CD14-positive monocyte (primary cell): Measurements from ENCODE around the gene SBK1. TPM values are rescaled to one million over a fixed set of nuclear protein-coding genes. Genes with fewer than 3 reads are reported as not detected.

Experiments
- DNase-seq, 3 donors: peaks; one replicate each; pipeline ENCODE4 v3.0.0-alpha.2; 2011 to 2022
- H2AFZ ChIP-seq: 2 replicates; pipeline ENCODE4 v1.6.0; 2012; ENCODE audit warnings: mild to moderate bottlenecking, low read depth, low read length, inconsistent platforms; ENCODE audit not compliant: insufficient read depth, poor library complexity, severe bottlenecking
- H3K27ac ChIP-seq, 2 donors: 1 replicate in 1 of 2; 2 replicates in 1 of 2; pipeline ENCODE4 v1.5.1; 2012 to 2013; ENCODE audit warnings: low read length in 2 of 2, control low read depth in 1 of 2, inconsistent platforms in 1 of 2, low read depth in 1 of 2, mild to moderate bottlenecking in 1 of 2
- H3K27me3 ChIP-seq, 2 donors: one replicate each; pipeline versions ENCODE4 v1.6.0 to v1.6.1; 2011 to 2013; ENCODE audit warnings: low read length in 2 of 2; ENCODE audit not compliant: control insufficient read depth in 2 of 2, insufficient read depth in 2 of 2
- H3K36me3 ChIP-seq, 2 donors: replicated peaks in 1 of 2; 1 replicate in 1 of 2; 2 replicates in 1 of 2; pipeline versions ENCODE4 v1.5.1 to v1.6.1; 2012 to 2013; ENCODE audit warnings: low read length in 2 of 2, control low read depth in 1 of 2, inconsistent platforms in 1 of 2, mild to moderate bottlenecking in 1 of 2; ENCODE audit not compliant: insufficient read depth in 2 of 2, control insufficient read depth in 1 of 2
- H3K4me1 ChIP-seq, 2 donors: 1 replicate in 1 of 2; 2 replicates in 1 of 2; pipeline versions ENCODE4 v1.5.1 to v1.6.1; 2012 to 2013; ENCODE audit warnings: low read length in 2 of 2, control low read depth in 1 of 2, inconsistent platforms in 1 of 2, mild to moderate bottlenecking in 1 of 2, moderate library complexity in 1 of 2; ENCODE audit not compliant: insufficient read depth in 2 of 2, control insufficient read depth in 1 of 2
- H3K4me2 ChIP-seq: replicated peaks from 2 replicates; pipeline ENCODE3; 2012; ENCODE audit warnings: low read length, moderate library complexity, mild to moderate bottlenecking; ENCODE audit not compliant: poor library complexity, severe bottlenecking; ENCODE audit errors: extremely low read depth
- H3K4me3 ChIP-seq, 3 experiments: fragments of 200-600 bp in 1 of 3; sonication (generic) in 1 of 3; replicated peaks in 1 of 3; 1 replicate in 2 of 3; 2 replicates in 1 of 3; pipeline ENCODE4 v1.5.1; 2011 to 2013; ENCODE audit warnings: low read length in 3 of 3, mild to moderate bottlenecking in 3 of 3, control low read depth in 2 of 3, low read depth in 2 of 3, inconsistent platforms in 1 of 3, moderate library complexity in 1 of 3
- H3K79me2 ChIP-seq: 2 replicates; pipeline ENCODE4 v1.6.0; 2012; ENCODE audit warnings: mild to moderate bottlenecking, control low read depth, inconsistent platforms, low read length, moderate library complexity; ENCODE audit not compliant: insufficient read depth
- H3K9ac ChIP-seq: 2 replicates; pipeline ENCODE4 v1.6.0; 2017; ENCODE audit warnings: low read length, mild to moderate bottlenecking; ENCODE audit not compliant: insufficient read depth, poor library complexity, severe bottlenecking
- H3K9me3 ChIP-seq, 2 donors: replicated peaks in 1 of 2; 1 replicate in 1 of 2; 2 replicates in 1 of 2; pipeline versions ENCODE4 v1.5.1 to v1.6.1; 2012 to 2013; ENCODE audit warnings: low read length in 2 of 2, control low read depth in 1 of 2; ENCODE audit not compliant: control insufficient read depth in 1 of 2, insufficient read depth in 1 of 2
- H4K20me1 ChIP-seq: 2 replicates; pipeline ENCODE4 v1.6.0; 2012; ENCODE audit warnings: mild to moderate bottlenecking, low read length, control low read depth, moderate library complexity; ENCODE audit not compliant: insufficient read depth
- H3K27ac Mint-ChIP-seq, 7 donors: one replicate each; pipeline ENCODE4 v1.8.0; 2020; ENCODE audit warnings: mild to moderate bottlenecking in 7 of 7, mixed read lengths in 7 of 7, moderate library complexity in 6 of 7, inconsistent platforms in 2 of 7
- H3K27me3 Mint-ChIP-seq, 3 donors: one replicate each; pipeline ENCODE4 v1.8.0; 2021 to 2022; ENCODE audit warnings: low read depth in 3 of 3, mild to moderate bottlenecking in 3 of 3, mixed read lengths in 3 of 3, moderate library complexity in 3 of 3, inconsistent platforms in 1 of 3
- H3K36me3 Mint-ChIP-seq, 2 donors: one replicate each; pipeline ENCODE4 v1.8.0; 2020; ENCODE audit warnings: mixed read lengths in 2 of 2, inconsistent platforms in 1 of 2, mild to moderate bottlenecking in 1 of 2
- H3K4me1 Mint-ChIP-seq: one replicate; pipeline ENCODE4 v1.8.0; 2020; ENCODE audit warnings: mild to moderate bottlenecking, mixed read lengths
- H3K4me3 Mint-ChIP-seq, 2 donors: one replicate each; pipeline ENCODE4 v1.8.0; 2020; ENCODE audit warnings: mild to moderate bottlenecking in 2 of 2, mixed read lengths in 2 of 2, moderate library complexity in 1 of 2
- H3K9me3 Mint-ChIP-seq, 7 donors: one replicate each; pipeline ENCODE4 v1.8.0; 2020 to 2022; ENCODE audit warnings: mixed read lengths in 7 of 7, mild to moderate bottlenecking in 6 of 7, moderate library complexity in 6 of 7, inconsistent platforms in 2 of 7
- CTCF ChIP-seq: fragments of 200-600 bp; IDR thresholded peaks from one replicate; pipeline ENCODE4 v1.8.0; 2022; ENCODE audit warnings: antibody characterized with exemption, mild to moderate bottlenecking
- WGBS: methylation state at CpG from one replicate; pipeline ENCODE4 v1.1.5; 2013; ENCODE audit warnings: missing lambda C conversion rate; ENCODE audit not compliant: insufficient coverage; 5-methylcytosine and 5-hydroxymethylcytosine counted together
- intact Hi-C, 2 donors: fragments of 100-400 bp; cut with micrococcal nuclease; formaldehyde crosslinking; loops; one replicate each; pipeline versions ENCODE4 v1.15.0 to v1.15.1; 2023
- polyA plus RNA-seq, 3 donors: library from polyadenylated mRNA; depleted of rRNA in 1 of 3; unstranded in 2 of 3; stranded (reverse) in 1 of 3; fragments of 300-500 nt in 2 of 3; fragments of >200 nt in 1 of 3; fragmentation: Illumina TruSeq in 2 of 3; gene quantifications; 1 replicate in 2 of 3; 2 replicates in 1 of 3; pipeline ENCODE4 v1.2.3, GENCODE V29; 2012 to 2021

SBK1 gene
- polyA plus RNA-seq, 3 donors, result 0.04 TPM; not detected in 2

GRCh38 chr16:28321700-28322411, 29.5 kb downstream of the SBK1 start:
- intact Hi-C loops, result no loop called here
- Histone ChIP-seq H3K4me1 (no peaks in the 10 kb centered on the region), H3K4me3 (no peak overlapping the region), H3K36me3 (no peaks in the 10 kb centered on the region), H2AFZ (no peak overlapping the region), H3K27me3 (no peaks in the 10 kb centered on the region), H3K9me3 (no peaks in the 10 kb centered on the region), H4K20me1 (no peaks in the 10 kb centered on the region), H3K79me2 (no peaks in the 10 kb centered on the region), H3K4me2 (no peak overlapping the region), H3K27ac (no peak overlapping the region), H3K9ac (no peak overlapping the region)
- peak; percentile 83 for TF ChIP-seq CTCF
- WGBS, result 60% methylated on average over 9 of the region's 20 CpGs
- Mint-ChIP-seq H3K27me3 (peaks cover 0 to 6% (median 0%) of the 10 kb centered on the region in 3 donors), H3K36me3 (no peaks in the 10 kb centered on the region), H3K4me1 (peaks cover 2% of the 10 kb centered on the region), H3K9me3 (peaks cover 0 to 3% (median 0%) of the 10 kb centered on the region in 7 donors), H3K27ac (no peak overlapping the region), H3K4me3 (no peak overlapping the region)
- peak in 1 of 3 donors; percentile 1 for DNase-seq

GRCh38 chr16:28324235-28324886, 32.0 kb downstream of the SBK1 start:
- TF ChIP-seq CTCF, result no peak
- Histone ChIP-seq H3K9me3 (no peaks in the 10 kb centered on the region), H3K4me3 (no peak overlapping the region), H3K9ac (no peak overlapping the region), H2AFZ (no peak overlapping the region), H3K27ac (no peak overlapping the region), H3K36me3 (no peaks in the 10 kb centered on the region), H3K4me2 (no peak overlapping the region), H3K27me3 (no peaks in the 10 kb centered on the region), H3K4me1 (no peaks in the 10 kb centered on the region), H4K20me1 (no peaks in the 10 kb centered on the region), H3K79me2 (no peaks in the 10 kb centered on the region)
- H3K4me1 Mint-ChIP-seq, result peaks cover 3% of the 10 kb centered on the region
- intact Hi-C loops, result no loop called here
- peak overlapping the region in 1 of 7 donors; percentile 77 for H3K27ac Mint-ChIP-seq
- no peak overlapping the region for H3K4me3 Mint-ChIP-seq
- H3K36me3 Mint-ChIP-seq, result no peaks in the 10 kb centered on the region
- no CpG with 5 or more reads among the region's 5 CpGs for WGBS
- H3K9me3 Mint-ChIP-seq, result peaks cover 0 to 3% (median 0%) of the 10 kb centered on the region in 7 donors
- peaks cover 0 to 6% (median 0%) of the 10 kb centered on the region in 3 donors for H3K27me3 Mint-ChIP-seq
- DNase-seq, result no peak
